ENCODE measurements around the gene ICOS. TPM values are rescaled to one million over a fixed set of nuclear protein-coding genes. Genes with fewer than 3 reads are reported as not detected.

The ICOS gene
- total and polyA plus RNA-seq, 2 donors (not counting 3 experiments of a cell fraction or from before 2014, with no cell fraction given), result not detected

- H4K20me1 ChIP-seq (replicated peaks; ENCODE audit: control insufficient read depth, extremely low read depth, insufficient read depth, low read length), result no peaks in the 10 kb centered on the region
- POLR2A ChIA-PET, result no interaction called here
- no peak for FAIRE-seq
- H3K36me3 ChIP-seq (ENCODE audit: control insufficient read depth in 2 of 2, extremely low read depth in 1 of 2, insufficient read depth in 2 of 2, low read length in 2 of 2), result no peaks in the 10 kb centered on the region
- no peak overlapping the region for H3K4me3 ChIP-seq (replicated peaks in 1 of 3; ENCODE audit: insufficient read depth in 1 of 3, low read depth in 1 of 3, low read length in 3 of 3)
- intact Hi-C loops (cut with micrococcal nuclease) (no loop called here), dilution Hi-C loops (cut with MboI; ENCODE audit: extremely low pct_ligation_motif_present, low sequenced_read_pairs) (no loop called here)
- no peak overlapping the region for H3K4me2 ChIP-seq (ENCODE audit: insufficient read depth, low read length)
- CTCF ChIA-PET, result interaction anchor here (1.1 to 1.7 kb wide), 2 partner anchors 14 to 177 kb away, joined by 5 to 6 read pairs; no protein-coding TSS in a partner anchor
- H2AFZ ChIP-seq (ENCODE audit: low read depth, low read length), result no peak overlapping the region
- no peak for TF ChIP-seq FOS (IDR thresholded peaks at IDR 0.05; ENCODE audit: borderline replicate concordance, insufficient read depth, low read length)
- TF ChIP-seq POLR2A (IDR thresholded peaks at IDR 0.05; ENCODE audit: low read depth, low read length), result no peak
- no peak for TF ChIP-seq GATA2 (IDR thresholded peaks at IDR 0.05; ENCODE audit: insufficient read depth, insufficient read length, low read depth, low read length)
- no peak for TF ChIP-seq POLR2AphosphoS5 (IDR thresholded peaks at IDR 0.05; ENCODE audit: insufficient read depth, low read depth, low read length)
- H3K9ac ChIP-seq (replicated peaks; ENCODE audit: extremely low read depth, insufficient read depth, low read length), result no peak overlapping the region
- H3K79me2 ChIP-seq (ENCODE audit: control insufficient read depth, insufficient read depth, low read length), result no peaks in the 10 kb centered on the region
- H3K4me1 ChIP-seq (ENCODE audit: control insufficient read depth, extremely low read depth, insufficient read depth, low read length), result no peaks in the 10 kb centered on the region
- no peak for DNase-seq (ENCODE audit: low read depth, low spot score)
- H3K27me3 ChIP-seq (ENCODE audit: control insufficient read depth in 2 of 2, insufficient read depth in 2 of 2, low read length in 2 of 2), result peaks cover 24 to 35% of the 10 kb centered on the region in 2 experiments
- H3K9me3 ChIP-seq (replicated peaks; ENCODE audit: control insufficient read depth, insufficient read depth, low read length), result no peaks in the 10 kb centered on the region
- H3K9me1 ChIP-seq (replicated peaks; ENCODE audit: control insufficient read depth, extremely low read depth, insufficient read depth, low read length), result no peaks in the 10 kb centered on the region
- no TSS peak for BruUV-seq (replicated peaks)
- no peak overlapping the region for H3K27ac ChIP-seq (ENCODE audit: insufficient read depth, low read depth, low read length)
Observed at GRCh38 chr2:204000446-204000845, 63.9 kb downstream of the ICOS start.

- H3K9me1 ChIP-seq (replicated peaks; ENCODE audit: control insufficient read depth, extremely low read depth, insufficient read depth, low read length), result no peaks in the 10 kb centered on the region
- TF ChIP-seq MAX (IDR thresholded peaks at IDR 0.05; ENCODE audit: insufficient read depth, insufficient read length) (no peak), JUN (IDR thresholded peaks at IDR 0.05; ENCODE audit: borderline replicate concordance, insufficient read depth, insufficient read length, low read depth) (no peak), CTCF (IDR thresholded peaks at IDR 0.05; ENCODE audit: extremely low read depth in 1 of 2, insufficient read depth in 1 of 2, low read depth in 1 of 2, low read length in 2 of 2) (no peak), FOS (IDR thresholded peaks at IDR 0.05; ENCODE audit: borderline replicate concordance, insufficient read depth, low read length) (no peak), POLR2AphosphoS5 (IDR thresholded peaks at IDR 0.05; ENCODE audit: insufficient read depth, low read depth, low read length) (no peak), POLR2A (IDR thresholded peaks at IDR 0.05; ENCODE audit: low read depth, low read length) (no peak), GATA2 (IDR thresholded peaks at IDR 0.05; ENCODE audit: insufficient read depth, insufficient read length, low read depth, low read length) (no peak), EZH2 (IDR thresholded peaks at IDR 0.05; ENCODE audit: borderline replicate concordance, low read depth, low read length, severe bottlenecking) (no peak), MYC (IDR thresholded peaks at IDR 0.05; ENCODE audit: low read depth, low read length) (no peak)
- DNase-seq (ENCODE audit: low read depth, low spot score) (no peak), FAIRE-seq (no peak)
- dilution Hi-C loops (cut with MboI; ENCODE audit: extremely low pct_ligation_motif_present, low sequenced_read_pairs), result no loop called here
- no peaks in the 10 kb centered on the region for H3K79me2 ChIP-seq (ENCODE audit: control insufficient read depth, insufficient read depth, low read length)
- POLR2A ChIA-PET, result no interaction called here
- BruUV-seq (replicated peaks), result no TSS peak
- peaks cover 18 to 29% of the 10 kb centered on the region in 2 experiments for H3K27me3 ChIP-seq (ENCODE audit: control insufficient read depth in 2 of 2, insufficient read depth in 2 of 2, low read length in 2 of 2)
- no peak overlapping the region for H3K9ac ChIP-seq (replicated peaks; ENCODE audit: extremely low read depth, insufficient read depth, low read length)
- intact Hi-C loops (cut with micrococcal nuclease), result no loop called here
- no peak overlapping the region for H3K27ac ChIP-seq (ENCODE audit: insufficient read depth, low read depth, low read length)
- H2AFZ ChIP-seq (ENCODE audit: low read depth, low read length), result no peak overlapping the region
- no peaks in the 10 kb centered on the region for H3K36me3 ChIP-seq (ENCODE audit: control insufficient read depth in 2 of 2, extremely low read depth in 1 of 2, insufficient read depth in 2 of 2, low read length in 2 of 2)
- no peak overlapping the region for H3K4me2 ChIP-seq (ENCODE audit: insufficient read depth, low read length)
- H4K20me1 ChIP-seq (replicated peaks; ENCODE audit: control insufficient read depth, extremely low read depth, insufficient read depth, low read length), result no peaks in the 10 kb centered on the region
- H3K4me1 ChIP-seq (ENCODE audit: control insufficient read depth, extremely low read depth, insufficient read depth, low read length), result no peaks in the 10 kb centered on the region
- CTCF ChIA-PET, result interaction anchor here (0.5 kb wide), 1 partner anchor 729 kb away, joined by 3 read pairs; no protein-coding TSS in a partner anchor
- no peak overlapping the region for H3K4me3 ChIP-seq (replicated peaks in 1 of 3; ENCODE audit: insufficient read depth in 1 of 3, low read depth in 1 of 3, low read length in 3 of 3)
- no peaks in the 10 kb centered on the region for H3K9me3 ChIP-seq (replicated peaks; ENCODE audit: control insufficient read depth, insufficient read depth, low read length)
Observed at GRCh38 chr2:204003276-204003990, 66.9 kb downstream of the ICOS start.
